H1 (cell line): ENCODE measurements around the gene CHPT1. TPM values are rescaled to one million over a fixed set of nuclear protein-coding genes. Genes with fewer than 3 reads are reported as not detected.

ENCODE experiments used
- BRCA1 ChIP-seq: IDR thresholded peaks from 2 replicates; pipeline ENCODE4 v1.6.1; 2012; ENCODE audit warnings: low read depth, low read length, improper control_type of control experiment
- EZH2 ChIP-seq: fragments of 200-600 bp; sonication (generic); IDR thresholded peaks from 2 replicates; pipeline ENCODE4 v1.7.1; 2012; ENCODE audit warnings: low read depth, mild to moderate bottlenecking, moderate library complexity, low read length, inconsistent platforms; ENCODE audit not compliant: severe bottlenecking
- KDM5A ChIP-seq: fragments of 200-600 bp; IDR thresholded peaks from 2 replicates; pipeline ENCODE4 v1.7.1; 2012; ENCODE audit warnings: mild to moderate bottlenecking, low read length, inconsistent platforms, mixed read lengths
- polyA plus RNA-seq, 7 experiments: library from polyadenylated mRNA; depleted of rRNA in 3 of 7; stranded (reverse) in 5 of 7; unstranded in 2 of 7; fragments of >200 nt in 5 of 7; fragments of 200-250 nt in 2 of 7; gene quantifications; 1 replicate in 5 of 7; 2 replicates in 1 of 7; 4 replicates in 1 of 7; pipeline versions ENCODE4 v1.2.1 to v1.2.3, GENCODE V29; 2011 to 2013; ENCODE audit warnings: missing spikeins in 2 of 7, mixed read lengths in 2 of 7
- total RNA-seq: library from RNA; stranded (reverse); fragmentation: NEBNext Ultra II Directional; extraction: Animal tissue kit (Norgen Biotek cat#: 25700); gene quantifications from 2 replicates; pipeline ENCODE4 v1.2.1, GENCODE V29; 2021

CHPT1 gene
- total and polyA plus RNA-seq, 2 of the 8 experiments (the other 6 are each of a cell fraction or from before 2014, with no cell fraction given): 13.3 to 22.5 TPM

DNA sequence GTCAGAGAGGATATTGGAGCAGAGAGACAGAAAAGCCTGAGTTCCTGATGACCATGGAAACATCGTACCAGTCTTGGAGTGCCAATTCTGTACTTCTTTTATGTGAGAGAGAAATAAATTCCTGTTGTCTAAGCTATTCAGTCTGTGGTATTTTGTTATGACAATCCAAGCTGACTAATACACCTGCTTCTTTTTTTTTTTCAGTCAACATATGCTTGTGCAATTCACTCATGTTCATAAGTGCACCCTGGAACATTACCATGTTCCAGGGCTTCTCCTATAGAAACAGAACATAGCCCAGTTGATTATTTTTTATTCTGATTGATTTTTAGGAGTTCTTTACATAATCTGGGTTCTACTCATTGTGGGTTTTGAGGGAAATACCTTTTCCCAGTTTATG, 1.7 kb upstream of the CHPT1 start (continued):
- TF ChIP-seq BRCA1: no peak
- TF ChIP-seq KDM5A: no peak
- no peak for TF ChIP-seq EZH2
